Breast epithelium (tissue), 4 donors: Measurements from ENCODE around the gene MOXD1. TPM values are rescaled to one million over a fixed set of nuclear protein-coding genes. Genes with fewer than 3 reads are reported as not detected.

ENCODE experiments used
- DNase-seq, 2 donors: peaks; one replicate each; pipeline ENCODE4 v3.0.0-alpha.2; 2019; ENCODE audit warnings: low spot score in 2 of 2
- H3K27ac ChIP-seq, 2 donors: fragments of 200-600 bp; sonication (generic) in 1 of 2; one replicate each; pipeline ENCODE4 v1.5.1; 2016 to 2019; ENCODE audit warnings: mild to moderate bottlenecking in 1 of 2
- H3K27me3 ChIP-seq, 2 donors: fragments of 200-600 bp; sonication (generic) in 1 of 2; one replicate each; pipeline versions ENCODE4 v1.5.1 to v1.6.0; 2017 to 2019; ENCODE audit warnings: control low read depth in 1 of 2, mild to moderate bottlenecking in 1 of 2
- H3K36me3 ChIP-seq: fragments of 200-600 bp; one replicate; pipeline ENCODE4 v1.5.1; 2019
- H3K4me1 ChIP-seq, 2 donors: fragments of 200-600 bp; sonication (generic); one replicate each; pipeline ENCODE4 v1.5.1; 2016 to 2019; ENCODE audit warnings: control low read depth in 1 of 2
- H3K4me3 ChIP-seq, 3 donors: fragments of 200-600 bp; sonication (generic); 1 replicate in 2 of 3; 2 replicates in 1 of 3; pipeline ENCODE4 v1.5.1; 2016 to 2019; ENCODE audit warnings: mild to moderate bottlenecking in 3 of 3, moderate library complexity in 2 of 3
- H3K9me3 ChIP-seq, 2 donors: fragments of 200-600 bp; sonication (generic) in 1 of 2; one replicate each; pipeline ENCODE4 v1.5.1; 2016 to 2019; ENCODE audit warnings: control low read depth in 1 of 2
- POLR2A ChIP-seq: fragments of 450-650 bp; IDR thresholded peaks from one replicate; pipeline ENCODE4 v1.6.1; 2016; ENCODE audit warnings: antibody characterized with exemption, mild to moderate bottlenecking, moderate library complexity
- POLR2AphosphoS5 ChIP-seq, 3 donors: sonication (generic); formaldehyde crosslinking; IDR thresholded peaks; one replicate each; pipeline ENCODE4 v1.6.1; 2017; ENCODE audit warnings: antibody characterized with exemption in 3 of 3
- intact Hi-C: fragments of 100-400 bp; cut with DNase I; formaldehyde crosslinking; loops from one replicate; pipeline ENCODE4 v1.15.1; 2023; ENCODE audit warnings: low total_unique reads
- total RNA-seq, 3 donors: library from RNA; depleted of rRNA; stranded (reverse); fragments of >200 nt; gene quantifications; one replicate each; pipeline ENCODE4 v1.1.0, GENCODE V29; 2016
- TF ChIP-seq, protein P1 (sequence below), 3 donors: fragments of 450-650 bp; IDR thresholded peaks; one replicate each; pipeline ENCODE4 v1.5.1; 2016 to 2017; ENCODE audit warnings: antibody characterized with exemption in 3 of 3, mild to moderate bottlenecking in 3 of 3, moderate library complexity in 3 of 3

Gene MOXD1
- total RNA-seq, 3 donors from 2014 or later: 1.8 to 2.9 (median 1.9) TPM

DNA sequence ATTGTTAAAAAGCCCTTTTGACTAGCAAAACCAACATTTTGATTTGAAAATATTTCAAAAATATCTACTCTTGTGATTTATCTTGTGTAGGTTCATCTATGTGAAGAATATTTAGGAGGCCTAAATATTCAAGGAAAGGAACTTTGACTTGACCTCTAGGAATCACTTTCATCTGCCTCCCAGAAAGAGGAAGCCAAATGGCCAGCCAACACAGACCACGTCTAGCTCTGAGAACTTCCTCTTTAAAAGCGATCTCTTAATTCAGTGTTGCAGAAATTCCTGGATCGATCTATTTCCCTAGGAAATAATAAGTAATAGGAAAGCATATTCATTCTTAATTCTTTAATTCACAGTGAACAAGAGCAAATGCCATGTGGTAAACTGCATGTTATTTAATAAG lies 9.6 kb upstream of the MOXD1 start:
- TF ChIP-seq POLR2A: no peak
- TF ChIP-seq, protein P1, sequence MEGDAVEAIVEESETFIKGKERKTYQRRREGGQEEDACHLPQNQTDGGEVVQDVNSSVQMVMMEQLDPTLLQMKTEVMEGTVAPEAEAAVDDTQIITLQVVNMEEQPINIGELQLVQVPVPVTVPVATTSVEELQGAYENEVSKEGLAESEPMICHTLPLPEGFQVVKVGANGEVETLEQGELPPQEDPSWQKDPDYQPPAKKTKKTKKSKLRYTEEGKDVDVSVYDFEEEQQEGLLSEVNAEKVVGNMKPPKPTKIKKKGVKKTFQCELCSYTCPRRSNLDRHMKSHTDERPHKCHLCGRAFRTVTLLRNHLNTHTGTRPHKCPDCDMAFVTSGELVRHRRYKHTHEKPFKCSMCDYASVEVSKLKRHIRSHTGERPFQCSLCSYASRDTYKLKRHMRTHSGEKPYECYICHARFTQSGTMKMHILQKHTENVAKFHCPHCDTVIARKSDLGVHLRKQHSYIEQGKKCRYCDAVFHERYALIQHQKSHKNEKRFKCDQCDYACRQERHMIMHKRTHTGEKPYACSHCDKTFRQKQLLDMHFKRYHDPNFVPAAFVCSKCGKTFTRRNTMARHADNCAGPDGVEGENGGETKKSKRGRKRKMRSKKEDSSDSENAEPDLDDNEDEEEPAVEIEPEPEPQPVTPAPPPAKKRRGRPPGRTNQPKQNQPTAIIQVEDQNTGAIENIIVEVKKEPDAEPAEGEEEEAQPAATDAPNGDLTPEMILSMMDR (IDR thresholded peaks at IDR 0.05): no peak
- TF ChIP-seq POLR2AphosphoS5 (IDR thresholded peaks at IDR 0.05): no peak
- Histone ChIP-seq H3K27me3 (no peaks in the 10 kb centered on the region), H3K36me3 (no peaks in the 10 kb centered on the region), H3K4me1 (no peaks in the 10 kb centered on the region), H3K4me3 (no peak overlapping the region), H3K27ac (no peak overlapping the region), H3K9me3 (no peaks in the 10 kb centered on the region)
- no peak for DNase-seq
- intact Hi-C loops: no loop called here

DNA sequence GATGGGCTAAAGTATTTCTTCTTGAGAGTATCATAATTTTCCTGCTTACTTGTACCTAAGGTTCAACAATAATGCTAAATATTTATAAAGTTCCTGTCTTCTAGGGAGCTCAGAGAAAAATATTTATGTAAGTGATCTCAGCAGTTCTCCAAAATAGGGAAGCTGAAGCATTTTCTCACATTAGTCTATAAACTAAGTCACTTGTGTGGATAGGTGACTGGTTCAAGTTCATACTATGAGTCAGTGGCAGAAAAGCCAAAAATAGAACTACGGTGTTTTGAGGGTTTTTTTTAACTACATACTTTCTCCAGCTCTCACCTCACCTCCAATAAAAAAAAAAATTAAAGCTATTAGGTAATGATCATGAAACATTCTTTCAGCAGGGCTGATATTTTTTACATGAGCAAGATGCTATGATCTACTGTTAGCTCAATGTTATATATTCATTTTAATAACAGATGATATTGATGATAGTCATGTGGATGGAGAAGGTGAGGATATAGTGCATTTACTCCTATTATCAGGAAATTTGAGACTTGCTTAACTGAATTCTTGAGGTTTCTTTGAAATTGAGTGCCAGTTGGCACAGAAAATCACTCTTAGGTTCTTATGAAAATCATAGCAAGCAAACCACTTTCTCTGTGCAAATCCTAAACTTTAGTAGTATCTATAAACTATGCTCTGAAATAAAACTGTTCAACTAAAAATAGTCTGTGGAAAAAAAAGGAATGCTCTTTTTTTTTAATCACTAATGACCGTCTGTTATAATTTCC lies 4.1 kb upstream of the MOXD1 start:
- DNase-seq: no peak
- H3K9me3 ChIP-seq: no peaks in the 10 kb centered on the region
- no peaks in the 10 kb centered on the region for H3K4me1 ChIP-seq
- no peaks in the 10 kb centered on the region for H3K36me3 ChIP-seq
- intact Hi-C loops: no loop called here
- H3K27ac ChIP-seq: no peak overlapping the region
- TF ChIP-seq POLR2A: no peak
- TF ChIP-seq POLR2AphosphoS5 (IDR thresholded peaks at IDR 0.05): no peak
- TF ChIP-seq, protein P1 (IDR thresholded peaks at IDR 0.05): no peak
- peaks cover 0 to 8% of the 10 kb centered on the region in 2 donors for H3K27me3 ChIP-seq
- H3K4me3 ChIP-seq: no peak overlapping the region

DNA sequence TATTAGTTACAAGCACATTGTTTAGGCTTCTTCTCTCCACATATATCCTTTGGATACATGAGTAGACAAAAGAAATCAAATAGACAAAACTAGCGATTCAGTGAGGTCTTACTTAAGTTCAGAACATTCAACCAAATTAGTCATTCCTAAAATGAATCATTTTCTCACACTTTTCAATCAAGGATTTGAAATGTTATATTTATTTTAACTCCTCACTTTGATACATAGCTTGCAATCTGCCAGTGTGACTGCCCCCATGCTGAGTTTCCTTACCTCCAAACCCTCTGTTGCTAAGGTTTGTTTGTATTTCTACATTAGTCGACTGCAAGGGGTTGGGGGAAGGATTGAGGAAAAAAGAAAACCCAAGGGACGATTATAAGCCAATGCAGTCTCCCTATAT lies 3.5 kb upstream of the MOXD1 start:
- Histone ChIP-seq H3K27me3 (peaks cover 0 to 8% of the 10 kb centered on the region in 2 donors), H3K4me1 (no peaks in the 10 kb centered on the region), H3K9me3 (no peaks in the 10 kb centered on the region), H3K36me3 (no peaks in the 10 kb centered on the region), H3K4me3 (no peak overlapping the region), H3K27ac (no peak overlapping the region)
- TF ChIP-seq, protein P1 (IDR thresholded peaks at IDR 0.05): no peak
- TF ChIP-seq POLR2AphosphoS5 (IDR thresholded peaks at IDR 0.05): no peak
- no peak for TF ChIP-seq POLR2A
- intact Hi-C loops: no loop called here
- no peak for DNase-seq

DNA sequence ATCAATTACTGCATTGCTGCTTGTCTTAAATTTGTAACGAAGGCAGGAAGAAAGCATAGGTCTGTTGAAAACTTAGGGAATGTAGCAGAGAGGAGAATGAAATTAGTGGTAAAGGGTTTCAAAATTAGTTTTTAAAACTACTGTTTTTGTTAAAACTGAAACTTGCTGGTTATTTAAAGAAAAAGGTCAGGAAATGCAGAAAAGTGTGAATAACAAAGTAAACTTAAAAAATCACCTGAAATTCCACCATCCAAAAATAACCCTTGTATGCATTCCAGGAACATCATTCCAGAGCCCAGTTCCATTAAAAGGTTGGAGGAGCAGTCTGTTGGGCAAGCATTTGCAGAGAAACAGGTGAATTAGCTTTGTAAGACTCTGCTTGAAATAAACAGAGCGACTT lies 3.1 kb upstream of the MOXD1 start:
- no peak for TF ChIP-seq POLR2AphosphoS5 (IDR thresholded peaks at IDR 0.05)
- TF ChIP-seq, protein P1 (IDR thresholded peaks at IDR 0.05): no peak
- no peak for TF ChIP-seq POLR2A
- H3K27me3 ChIP-seq: peaks cover 0 to 8% of the 10 kb centered on the region in 2 donors
- no peak for DNase-seq
- no peak overlapping the region for H3K4me3 ChIP-seq
- H3K36me3 ChIP-seq: no peaks in the 10 kb centered on the region
- H3K4me1 ChIP-seq: no peaks in the 10 kb centered on the region
- no peak overlapping the region for H3K27ac ChIP-seq
- H3K9me3 ChIP-seq: no peaks in the 10 kb centered on the region
- intact Hi-C loops: no loop called here

DNA sequence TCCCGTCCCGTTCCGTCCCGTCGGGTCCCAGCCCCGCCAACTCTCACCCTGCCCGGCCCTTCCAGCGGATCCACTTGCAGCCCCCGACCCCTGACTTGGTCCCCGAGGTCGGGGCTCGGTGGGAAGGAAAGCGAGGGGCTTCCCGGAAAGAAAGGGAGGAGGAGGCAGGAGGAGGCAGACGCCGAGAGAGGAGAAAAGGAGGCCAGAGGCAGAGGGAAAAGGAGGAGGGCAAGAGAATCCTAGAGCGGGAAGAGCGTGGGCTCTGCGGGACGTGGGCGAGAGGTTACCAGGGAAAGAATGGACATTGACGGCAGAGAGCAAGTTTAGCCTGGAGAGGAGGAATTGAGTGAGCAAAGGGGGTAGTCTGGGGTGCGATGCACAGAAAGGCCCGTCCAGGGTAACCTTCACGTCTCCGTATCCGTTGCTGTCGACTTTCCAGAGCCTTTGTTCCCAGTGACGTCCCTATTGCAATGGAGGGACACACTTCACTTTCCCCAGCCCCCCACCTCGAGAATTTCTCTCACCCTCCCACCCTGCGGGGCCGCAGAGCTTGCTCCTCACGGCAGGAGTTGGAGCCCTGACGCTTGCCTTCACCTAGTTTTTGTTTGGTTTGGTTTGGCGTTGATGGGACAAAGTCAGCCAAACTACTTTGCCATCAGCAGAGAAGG lies 477 bp upstream of the MOXD1 start:
- H3K27me3 ChIP-seq: peaks cover 0 to 8% of the 10 kb centered on the region in 2 donors
- H3K4me1 ChIP-seq: no peaks in the 10 kb centered on the region
- H3K4me3 ChIP-seq: peak overlapping the region; percentile 53 to 71 (median 66)
- H3K36me3 ChIP-seq: no peaks in the 10 kb centered on the region
- no peak overlapping the region for H3K27ac ChIP-seq
- TF ChIP-seq POLR2AphosphoS5 (IDR thresholded peaks at IDR 0.05) (no peak), POLR2A (no peak)
- TF ChIP-seq, protein P1 (IDR thresholded peaks at IDR 0.05): no peak
- no peak for DNase-seq
- H3K9me3 ChIP-seq: no peaks in the 10 kb centered on the region
- intact Hi-C loops: no loop called here
